ENCODE measurements around the gene CFHR3. TPM values are rescaled to one million over a fixed set of nuclear protein-coding genes. Genes with fewer than 3 reads are reported as not detected.
A peak's percentile ranks its signal among the peaks of the same experiment; 100 is the strongest.
"Not testable (repeated sequence)": the region's sequence is repeated elsewhere in the genome, so short reads cannot be mapped to it uniquely, and the experiment has no call there.

CFHR3 gene
- total RNA-seq, 2 donors from 2014 or later, result not detected

GRCh38 chr1:196738730-196739129 lies 35.9 kb upstream of the CFHR3 start:
- Histone ChIP-seq H3K9me3 (peaks cover 0 to 11% (median 0%) of the 10 kb centered on the region in 3 donors), H3K27me3 (no peaks in the 10 kb centered on the region), H3K4me3 (no peak overlapping the region), H3K27ac (no peak overlapping the region), H3K36me3 (replicated peaks in 1 of 2; ENCODE audit: insufficient read depth in 1 of 2, low read depth in 2 of 2) (no peaks in the 10 kb centered on the region), H3K4me1 (no peaks in the 10 kb centered on the region)
- TF ChIP-seq POLR2A (IDR thresholded peaks at IDR 0.05), result peak in 1 of 3 donors; percentile 5
- TF ChIP-seq, protein P1, sequence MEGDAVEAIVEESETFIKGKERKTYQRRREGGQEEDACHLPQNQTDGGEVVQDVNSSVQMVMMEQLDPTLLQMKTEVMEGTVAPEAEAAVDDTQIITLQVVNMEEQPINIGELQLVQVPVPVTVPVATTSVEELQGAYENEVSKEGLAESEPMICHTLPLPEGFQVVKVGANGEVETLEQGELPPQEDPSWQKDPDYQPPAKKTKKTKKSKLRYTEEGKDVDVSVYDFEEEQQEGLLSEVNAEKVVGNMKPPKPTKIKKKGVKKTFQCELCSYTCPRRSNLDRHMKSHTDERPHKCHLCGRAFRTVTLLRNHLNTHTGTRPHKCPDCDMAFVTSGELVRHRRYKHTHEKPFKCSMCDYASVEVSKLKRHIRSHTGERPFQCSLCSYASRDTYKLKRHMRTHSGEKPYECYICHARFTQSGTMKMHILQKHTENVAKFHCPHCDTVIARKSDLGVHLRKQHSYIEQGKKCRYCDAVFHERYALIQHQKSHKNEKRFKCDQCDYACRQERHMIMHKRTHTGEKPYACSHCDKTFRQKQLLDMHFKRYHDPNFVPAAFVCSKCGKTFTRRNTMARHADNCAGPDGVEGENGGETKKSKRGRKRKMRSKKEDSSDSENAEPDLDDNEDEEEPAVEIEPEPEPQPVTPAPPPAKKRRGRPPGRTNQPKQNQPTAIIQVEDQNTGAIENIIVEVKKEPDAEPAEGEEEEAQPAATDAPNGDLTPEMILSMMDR (IDR thresholded peaks at IDR 0.05), result no peak
- intact Hi-C loops (cut with DNase I), result no loop called here
- DNase-seq (no peak), ATAC-seq (no peak)

GRCh38 chr1:196743244-196743643 lies 31.4 kb upstream of the CFHR3 start:
- H3K4me3 ChIP-seq; H3K27me3 ChIP-seq; H3K27ac ChIP-seq; DNase-seq; intact Hi-C loops (cut with DNase I); H3K36me3 ChIP-seq (replicated peaks in 1 of 2; ENCODE audit: insufficient read depth in 1 of 2, low read depth in 2 of 2); H3K4me1 ChIP-seq; ATAC-seq; H3K9me3 ChIP-seq: not testable (repeated sequence)
- TF ChIP-seq, protein P1 (IDR thresholded peaks at IDR 0.05), result peak in 1 of 7 experiments; percentile 33
- WGBS, 2 donors, result 25 to 30% methylated on average over 6 of the region's 6 CpGs

GRCh38 chr1:196765019-196765740 lies 9.5 kb upstream of the CFHR3 start:
- intact Hi-C loops (cut with DNase I); H3K9me3 ChIP-seq; H3K4me1 ChIP-seq; H3K27ac ChIP-seq; ATAC-seq; DNase-seq; H3K27me3 ChIP-seq; H3K36me3 ChIP-seq (replicated peaks in 1 of 2; ENCODE audit: insufficient read depth in 1 of 2, low read depth in 2 of 2); H3K4me3 ChIP-seq: not testable (repeated sequence)
- WGBS, 2 donors, result 45 to 48% methylated on average over 4 of the region's 4 CpGs

GRCh38 chr1:196769823-196770222 lies 4.8 kb upstream of the CFHR3 start:
- not testable (repeated sequence) for ATAC-seq
- 77 to 92% methylated on average over 4 of the region's 4 CpGs for WGBS, 2 donors

DNA sequence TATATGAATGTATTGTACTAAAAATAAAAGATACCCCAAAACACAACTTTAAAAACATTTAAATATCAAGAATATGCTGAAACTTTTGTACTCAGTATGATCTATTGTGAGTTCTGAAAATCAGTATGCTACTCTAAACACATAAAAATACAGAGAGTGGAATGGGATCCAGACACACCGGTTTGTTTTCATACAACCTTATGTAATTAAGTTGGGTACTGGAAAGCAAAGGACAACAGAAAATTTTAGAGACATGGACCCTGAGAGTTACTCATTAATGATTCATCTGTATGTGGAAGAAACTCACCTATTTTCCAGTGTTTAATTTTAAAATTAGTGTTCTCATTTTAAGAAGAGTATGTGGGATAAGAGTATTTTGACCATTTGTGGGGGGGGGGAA lies 927 bp upstream of the CFHR3 start:
- H3K27me3 ChIP-seq, result no peaks in the 10 kb centered on the region
- DNase-seq (no peak), ATAC-seq (no peak)
- no peak for TF ChIP-seq POLR2A (IDR thresholded peaks at IDR 0.05)
- TF ChIP-seq, protein P1 (IDR thresholded peaks at IDR 0.05), result no peak
- no peak overlapping the region for H3K27ac ChIP-seq
- 97 to 100% methylated on average over 1 of the region's 1 CpG for WGBS, 2 donors
- intact Hi-C loops (cut with DNase I), result no loop called here
- no peaks in the 10 kb centered on the region for H3K36me3 ChIP-seq (replicated peaks in 1 of 2; ENCODE audit: insufficient read depth in 1 of 2, low read depth in 2 of 2)
- H3K4me3 ChIP-seq, result no peak overlapping the region
- H3K9me3 ChIP-seq, result no peaks in the 10 kb centered on the region
- H3K4me1 ChIP-seq, result no peaks in the 10 kb centered on the region

More at GRCh38 chr1:196769823-196770222, 4.8 kb upstream of the CFHR3 start:
- H3K27me3 ChIP-seq; intact Hi-C loops (cut with DNase I); H3K36me3 ChIP-seq (replicated peaks in 1 of 2; ENCODE audit: insufficient read depth in 1 of 2, low read depth in 2 of 2); H3K27ac ChIP-seq; DNase-seq; H3K4me3 ChIP-seq; H3K9me3 ChIP-seq; H3K4me1 ChIP-seq: not testable (repeated sequence)

DNA sequence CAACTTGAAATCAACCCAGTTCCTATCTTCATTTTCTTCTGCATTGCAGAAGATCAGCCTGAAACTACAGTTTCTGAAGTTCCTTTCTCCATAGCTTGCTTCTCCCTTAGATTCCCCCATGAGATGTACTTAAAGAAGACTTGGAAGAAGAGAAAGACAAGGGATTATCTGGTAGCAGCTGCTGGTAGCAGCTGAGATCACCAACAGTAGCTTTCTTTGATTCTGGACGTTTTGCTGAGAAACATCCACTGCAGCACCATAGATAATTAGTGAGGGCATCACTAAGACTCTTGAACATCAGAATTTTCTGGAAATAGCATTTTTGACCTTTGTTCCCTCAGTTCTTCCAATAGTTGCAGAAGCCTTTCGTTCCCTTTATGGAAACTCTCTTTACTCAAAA lies 465 bp upstream of the CFHR3 start:
- no peaks in the 10 kb centered on the region for H3K9me3 ChIP-seq
- no peaks in the 10 kb centered on the region for H3K36me3 ChIP-seq (replicated peaks in 1 of 2; ENCODE audit: insufficient read depth in 1 of 2, low read depth in 2 of 2)
- H3K4me3 ChIP-seq, result no peak overlapping the region
- WGBS, 2 donors, result 34 to 40% methylated on average over 2 of the region's 2 CpGs
- no peaks in the 10 kb centered on the region for H3K4me1 ChIP-seq
- H3K27me3 ChIP-seq, result no peaks in the 10 kb centered on the region
- DNase-seq, result no peak
- intact Hi-C loops (cut with DNase I), result no loop called here
- no peak for ATAC-seq
- TF ChIP-seq, protein P1 (IDR thresholded peaks at IDR 0.05), result no peak
- TF ChIP-seq POLR2A (IDR thresholded peaks at IDR 0.05), result no peak
- no peak overlapping the region for H3K27ac ChIP-seq
